Activated CD8-positive, alpha-beta T cell treated with anti-CD3 and anti-CD28 coated beads for 36 hours (primary cell): ENCODE measurements around the gene ARMC10. TPM values are rescaled to one million over a fixed set of nuclear protein-coding genes. Genes with fewer than 3 reads are reported as not detected.
"Not testable (repeated sequence)": the region's sequence is repeated elsewhere in the genome, so short reads cannot be mapped to it uniquely, and the experiment has no call there.

Source experiments
- ATAC-seq: fragments of 200-7000 bp; cut with Tn5 transposase; one replicate; pipeline ENCODE4 v1.10.0; 2021; ENCODE audit warnings: mild to moderate bottlenecking, moderate library complexity
- CTCF ChIA-PET: fragments of 350-600 bp; sonication (Branson Sonifier 250); formaldehyde crosslinking; loops from one replicate; lab custom pipeline; 2021; ENCODE audit warnings: antibody characterized with exemption; lab: Charles Lee
- POLR2A ChIA-PET: fragments of 350-600 bp; sonication (Branson Sonifier 250); formaldehyde crosslinking; loops from one replicate; lab custom pipeline; 2021; ENCODE audit warnings: antibody characterized with exemption; lab: Charles Lee
- DNase-seq: peaks from one replicate; pipeline ENCODE4 v3.0.0-alpha.2; 2020
- H3K27ac Mint-ChIP-seq: one replicate; pipeline ENCODE4 v1.8.0; 2021; ENCODE audit warnings: mild to moderate bottlenecking, mixed read lengths
- H3K27me3 Mint-ChIP-seq: one replicate; pipeline ENCODE4 v1.8.0; 2021; ENCODE audit warnings: mixed read lengths
- H3K36me3 Mint-ChIP-seq: one replicate; pipeline ENCODE4 v1.8.0; 2021; ENCODE audit warnings: low read depth, mixed read lengths
- H3K4me1 Mint-ChIP-seq: one replicate; pipeline ENCODE4 v1.8.0; 2021; ENCODE audit warnings: low read depth, mixed read lengths
- H3K4me3 Mint-ChIP-seq: one replicate; pipeline ENCODE4 v1.8.0; 2021; ENCODE audit warnings: mild to moderate bottlenecking, moderate library complexity, mixed read lengths
- H3K9me3 Mint-ChIP-seq: one replicate; pipeline ENCODE4 v1.8.0; 2021; ENCODE audit warnings: mixed read lengths
- intact Hi-C: fragments of 100-400 bp; cut with micrococcal nuclease; formaldehyde crosslinking; loops from one replicate; pipeline ENCODE4 v1.10.0; 2022
- total RNA-seq, 2 experiments: library from RNA; stranded (reverse); gene quantifications; one replicate each; pipeline ENCODE4 v1.2.3, GENCODE V29; 2021
- TF ChIP-seq, protein P1 (sequence below): fragments of 200-600 bp; IDR thresholded peaks from one replicate; pipeline ENCODE4 v1.8.0; 2022; ENCODE audit warnings: antibody characterized with exemption, mild to moderate bottlenecking

Gene ARMC10
- total RNA-seq, 2 experiments from 2014 or later = 37.6 to 44.0 TPM

DNA sequence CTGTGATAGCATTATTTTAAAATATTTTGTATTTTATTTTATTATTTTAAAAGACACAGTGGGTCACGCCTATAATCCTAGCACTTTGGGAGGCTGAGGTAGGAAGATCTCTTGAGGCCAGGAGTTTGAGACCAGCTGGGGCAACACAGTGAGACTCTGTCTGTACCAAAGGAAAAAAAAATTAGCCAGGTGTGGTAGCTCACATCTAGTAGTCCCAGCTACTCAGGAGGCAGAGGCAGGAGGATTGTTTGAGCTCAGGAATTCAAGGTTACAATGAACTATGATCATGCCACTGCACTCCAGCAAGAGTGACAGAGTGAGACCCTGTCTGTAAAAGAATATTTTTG, 37.5 kb upstream of the ARMC10 start:
- Mint-ChIP-seq H3K27ac (no peak overlapping the region), H3K36me3 (no peaks in the 10 kb centered on the region), H3K9me3 (peaks cover under 1% of the 10 kb centered on the region), H3K27me3 (no peaks in the 10 kb centered on the region), H3K4me3 (no peak overlapping the region), H3K4me1 (no peaks in the 10 kb centered on the region)
- intact Hi-C loops = no loop called here
- ChIA-PET CTCF (no interaction called here), POLR2A (no interaction called here)
- ATAC-seq (no peak), DNase-seq (no peak)
- TF ChIP-seq, protein P1, sequence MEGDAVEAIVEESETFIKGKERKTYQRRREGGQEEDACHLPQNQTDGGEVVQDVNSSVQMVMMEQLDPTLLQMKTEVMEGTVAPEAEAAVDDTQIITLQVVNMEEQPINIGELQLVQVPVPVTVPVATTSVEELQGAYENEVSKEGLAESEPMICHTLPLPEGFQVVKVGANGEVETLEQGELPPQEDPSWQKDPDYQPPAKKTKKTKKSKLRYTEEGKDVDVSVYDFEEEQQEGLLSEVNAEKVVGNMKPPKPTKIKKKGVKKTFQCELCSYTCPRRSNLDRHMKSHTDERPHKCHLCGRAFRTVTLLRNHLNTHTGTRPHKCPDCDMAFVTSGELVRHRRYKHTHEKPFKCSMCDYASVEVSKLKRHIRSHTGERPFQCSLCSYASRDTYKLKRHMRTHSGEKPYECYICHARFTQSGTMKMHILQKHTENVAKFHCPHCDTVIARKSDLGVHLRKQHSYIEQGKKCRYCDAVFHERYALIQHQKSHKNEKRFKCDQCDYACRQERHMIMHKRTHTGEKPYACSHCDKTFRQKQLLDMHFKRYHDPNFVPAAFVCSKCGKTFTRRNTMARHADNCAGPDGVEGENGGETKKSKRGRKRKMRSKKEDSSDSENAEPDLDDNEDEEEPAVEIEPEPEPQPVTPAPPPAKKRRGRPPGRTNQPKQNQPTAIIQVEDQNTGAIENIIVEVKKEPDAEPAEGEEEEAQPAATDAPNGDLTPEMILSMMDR = no peak

DNA sequence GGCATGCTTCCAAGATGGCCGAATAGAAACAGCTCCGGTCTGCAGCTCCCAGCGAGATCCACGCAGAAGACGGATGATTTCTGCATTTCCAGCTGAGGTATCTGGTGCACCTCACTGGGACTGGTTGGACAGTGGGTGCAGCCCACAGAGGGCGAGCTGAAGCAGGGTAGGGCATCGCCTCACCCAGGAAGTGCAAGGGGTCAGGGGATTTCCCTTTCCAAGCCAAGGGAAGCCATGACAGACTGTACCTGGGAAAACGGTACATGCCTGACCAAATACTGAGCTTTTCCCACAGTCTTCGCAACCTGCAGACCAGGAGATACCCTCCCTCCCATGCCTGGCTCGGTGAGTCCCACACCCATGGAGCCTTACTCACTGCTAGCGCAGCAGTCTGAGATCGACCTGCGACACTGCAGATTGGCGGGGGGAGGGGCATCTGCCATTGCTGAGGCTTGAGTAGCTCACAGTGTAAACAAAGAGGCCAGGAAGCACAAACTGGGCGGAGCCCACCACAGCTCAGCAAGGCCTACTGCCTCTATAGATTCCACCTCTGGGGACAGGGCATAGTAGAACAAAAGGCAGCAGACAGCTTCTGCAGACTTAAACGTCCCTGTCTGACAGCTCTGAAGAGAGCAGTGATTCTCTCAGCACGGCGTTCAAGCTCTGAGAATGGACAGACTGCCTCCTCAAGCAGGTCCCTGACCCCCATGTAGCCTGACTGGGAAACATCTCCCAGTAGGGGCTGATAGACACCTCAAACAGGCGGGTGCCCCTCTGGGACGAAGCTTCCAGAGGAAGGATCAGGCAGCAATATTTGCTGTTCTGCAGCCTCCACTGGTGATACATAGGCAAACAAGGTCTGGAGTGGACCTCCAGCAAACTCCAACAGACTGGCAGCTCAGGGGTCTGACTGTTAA, 36.9 kb upstream of the ARMC10 start:
- H3K4me3 Mint-ChIP-seq, CTCF ChIA-PET, intact Hi-C loops, H3K4me1 Mint-ChIP-seq, POLR2A ChIA-PET, H3K27ac Mint-ChIP-seq, H3K9me3 Mint-ChIP-seq, H3K36me3 Mint-ChIP-seq, ATAC-seq, H3K27me3 Mint-ChIP-seq, DNase-seq: not testable (repeated sequence)

DNA sequence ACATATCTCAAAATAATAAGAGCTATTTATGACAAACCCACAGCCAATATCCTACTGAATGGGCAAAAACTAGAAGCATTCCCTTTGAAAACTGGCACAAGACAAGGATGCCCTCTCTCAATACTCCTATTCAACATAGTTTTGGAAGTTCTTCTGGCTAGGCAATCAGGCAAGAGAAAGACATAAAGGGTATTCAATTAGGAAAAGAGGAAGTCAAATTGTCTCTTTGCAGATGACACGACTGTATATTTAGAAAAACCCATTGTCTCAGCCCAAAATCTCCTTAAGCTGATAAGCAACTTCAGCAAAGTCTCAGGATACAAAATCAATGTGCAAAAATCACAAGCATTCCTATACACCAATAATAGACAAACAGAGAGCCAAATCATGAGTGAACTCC, 33.1 kb upstream of the ARMC10 start:
- DNase-seq, CTCF ChIA-PET, H3K27me3 Mint-ChIP-seq, H3K4me3 Mint-ChIP-seq, ATAC-seq, intact Hi-C loops, H3K36me3 Mint-ChIP-seq, POLR2A ChIA-PET, H3K27ac Mint-ChIP-seq, H3K4me1 Mint-ChIP-seq: not testable (repeated sequence)
- peaks cover 11% of the 10 kb centered on the region for H3K9me3 Mint-ChIP-seq

DNA sequence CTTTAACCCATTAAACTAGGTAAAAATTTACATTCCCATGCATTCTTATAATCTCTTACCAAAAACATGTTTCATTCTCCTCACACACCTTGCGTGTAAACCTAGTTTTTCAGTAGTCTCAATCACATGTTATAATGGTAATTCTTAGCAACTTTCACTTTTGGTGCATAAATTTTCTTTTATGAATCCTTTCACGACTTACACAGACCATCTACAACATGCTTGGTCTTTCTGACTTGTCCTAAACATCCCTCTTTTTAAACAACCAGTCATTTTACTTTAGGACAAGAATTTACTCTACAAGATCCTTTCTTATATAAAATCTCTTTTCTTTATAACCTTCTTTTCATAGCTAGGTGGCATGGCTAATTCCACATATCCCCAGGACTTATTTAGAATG, 26.1 kb upstream of the ARMC10 start:
- no peaks in the 10 kb centered on the region for H3K27me3 Mint-ChIP-seq
- intact Hi-C loops = no loop called here
- TF ChIP-seq, protein P1 = no peak
- no peaks in the 10 kb centered on the region for H3K4me1 Mint-ChIP-seq
- ATAC-seq (no peak), DNase-seq (no peak)
- no peaks in the 10 kb centered on the region for H3K36me3 Mint-ChIP-seq
- peaks cover 6% of the 10 kb centered on the region for H3K9me3 Mint-ChIP-seq
- H3K27ac Mint-ChIP-seq = no peak overlapping the region
- ChIA-PET POLR2A (no interaction called here), CTCF (no interaction called here)
- no peak overlapping the region for H3K4me3 Mint-ChIP-seq

DNA sequence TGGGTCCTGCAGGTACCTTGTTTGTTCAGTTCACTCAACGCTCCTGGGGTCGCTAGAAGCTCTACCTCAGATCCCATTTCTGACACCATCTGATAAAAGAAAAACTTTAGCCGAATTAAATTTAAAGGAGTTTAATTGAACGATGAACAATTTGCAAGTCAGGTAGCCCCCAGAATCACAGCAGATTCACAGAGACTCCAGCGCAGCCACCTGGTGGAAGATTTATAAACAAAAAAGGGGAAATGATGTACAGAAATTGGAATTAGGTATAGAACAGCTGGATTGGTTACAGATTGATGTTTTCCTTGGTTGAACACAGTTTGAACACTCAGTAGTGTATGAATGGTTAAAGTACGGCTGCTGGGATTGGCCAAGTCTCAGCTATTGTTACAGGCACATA, 23.4 kb upstream of the ARMC10 start:
- ATAC-seq = no peak
- no peaks in the 10 kb centered on the region for H3K36me3 Mint-ChIP-seq
- CTCF ChIA-PET = interaction anchor here (2.1 kb wide), 1 partner anchor 10 kb away, joined by 9 read pairs; no protein-coding TSS in a partner anchor
- no peak for DNase-seq
- H3K4me3 Mint-ChIP-seq = no peak overlapping the region
- TF ChIP-seq, protein P1 = no peak
- no peaks in the 10 kb centered on the region for H3K27me3 Mint-ChIP-seq
- POLR2A ChIA-PET = no interaction called here
- H3K27ac Mint-ChIP-seq = no peak overlapping the region
- intact Hi-C loops = no loop called here
- H3K9me3 Mint-ChIP-seq = peaks cover 4% of the 10 kb centered on the region
- no peaks in the 10 kb centered on the region for H3K4me1 Mint-ChIP-seq

DNA sequence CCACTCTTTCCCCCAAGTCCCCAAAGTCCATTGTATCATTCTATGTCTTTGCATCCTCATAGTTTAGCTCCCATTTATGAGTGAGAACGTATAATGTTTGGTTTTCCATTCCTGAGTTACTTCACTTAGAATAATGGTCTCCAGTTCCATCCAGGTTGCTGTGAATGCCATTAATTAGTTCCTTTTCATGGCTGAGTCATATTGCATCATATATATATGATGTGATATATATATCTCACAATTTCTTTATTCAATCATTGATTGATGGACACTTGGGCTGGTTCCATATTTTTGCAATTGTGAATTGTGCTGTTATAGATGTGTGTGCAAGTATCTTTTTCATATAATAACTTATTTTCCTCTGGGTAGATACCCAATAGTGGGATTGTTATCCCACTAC, 18.9 kb upstream of the ARMC10 start:
- DNase-seq, intact Hi-C loops, H3K27me3 Mint-ChIP-seq, H3K27ac Mint-ChIP-seq, POLR2A ChIA-PET, H3K9me3 Mint-ChIP-seq, H3K4me1 Mint-ChIP-seq, CTCF ChIA-PET, ATAC-seq, H3K4me3 Mint-ChIP-seq, H3K36me3 Mint-ChIP-seq: not testable (repeated sequence)
